NCI-H1930 (cell line): ENCODE results near the gene RSBN1.
"Not testable (repeated sequence)": the region's sequence is repeated elsewhere in the genome, so short reads cannot be mapped to it uniquely, and the experiment has no call there.

Source experiments
- DNase-seq, 2 experiments: peaks; one replicate each; lab custom pipeline; 2025; lab: John Stamatoyannopoulos, UW

RSBN1 gene

GRCh38 chr1:113744114-113744513 is 68.2 kb downstream of the RSBN1 start:
- DNase-seq = no peak

- DNase-seq = no peak
Measured at GRCh38 chr1:113742515-113742914, 69.8 kb downstream of the RSBN1 start.

GRCh38 chr1:113734357-113735055 is 77.8 kb downstream of the RSBN1 start:
- no peak for DNase-seq

- DNase-seq = no peak
Measured at GRCh38 chr1:113732802-113733201, 79.5 kb downstream of the RSBN1 start.

- no peak for DNase-seq
Measured at GRCh38 chr1:113721010-113721409, 91.3 kb downstream of the RSBN1 start.

GRCh38 chr1:113718621-113719020 is 93.7 kb downstream of the RSBN1 start:
- not testable (repeated sequence) for DNase-seq

DNA sequence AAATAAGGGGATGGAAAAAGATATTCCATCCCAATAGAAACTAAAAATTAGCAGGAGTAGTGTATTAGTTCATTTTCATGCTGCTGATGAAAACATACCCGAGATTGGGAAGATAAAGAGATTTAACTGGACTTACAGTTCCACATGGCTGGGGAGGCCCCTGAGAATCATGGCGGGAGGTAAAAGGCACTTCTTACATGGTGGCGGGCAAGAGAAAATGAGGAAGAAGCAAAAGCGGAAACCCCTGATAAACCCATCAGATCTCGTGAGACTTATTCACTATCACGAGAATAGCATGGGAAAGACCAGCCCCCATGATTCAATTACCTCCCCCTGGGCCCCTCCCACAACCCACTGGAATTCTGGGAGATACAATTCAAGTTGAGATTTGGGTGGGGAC is 94.8 kb downstream of the RSBN1 start:
- DNase-seq = not testable (repeated sequence)

- no peak for DNase-seq
Measured at GRCh38 chr1:113714606-113715269, 97.5 kb downstream of the RSBN1 start.
